Heart left ventricle (tissue), 13 donors: ENCODE measurements around the gene EXOC3L2.

Experiments used
- POLR2A ChIP-seq, 2 donors: fragments of 450-650 bp; IDR thresholded peaks; one replicate each; pipeline ENCODE4 v1.6.1; 2017; ENCODE audit warnings: antibody characterized with exemption in 2 of 2, mild to moderate bottlenecking in 2 of 2, moderate library complexity in 2 of 2
- TF ChIP-seq, protein P1 (sequence below), 12 donors: fragments of 200-600 bp; sonication (generic) in 4 of 12; IDR thresholded peaks; one replicate each; pipeline versions ENCODE4 v1.5.0 to v1.8.0; 2018 to 2022; ENCODE audit warnings: antibody characterized with exemption in 12 of 12, mild to moderate bottlenecking in 5 of 12
- donor health status: ischemic (EF 13 %, LVEDD 7.1; RV severe dilation, severe dysfunction).
- donor health status: DM: no; HTN: yes; CAD: no.
- donor health status: DM: no; HTN: no; CAD: no.
- donor health status: ischemic (EF 25% LVEDD 6.9; RV normal size, moderate dysfunction).
- donor health status: ischemic (EF 25% LVEDD 5.7; RV mildly dilated, moderate dysfunction).
- donor health status: ischemic (EF 35%, LVEDD 5.7; RV mildly dilated, moderate dysfunction).
- donor health status: nonischemic (EF 11% LVEDD 7.7; RV severe dilation, severe dysfunction).
- donor health status: DM: yes; HTN: yes; CAD: no.
- donor health status: PGD.
- donor health status: ischemic (EF 29% LVEDD 5.4; RV normal size, mild dysfunction).
- donor health status: nonischemic (EF 23%, LVEDD 6.1; RV moderate dilation, normal function).

DNA sequence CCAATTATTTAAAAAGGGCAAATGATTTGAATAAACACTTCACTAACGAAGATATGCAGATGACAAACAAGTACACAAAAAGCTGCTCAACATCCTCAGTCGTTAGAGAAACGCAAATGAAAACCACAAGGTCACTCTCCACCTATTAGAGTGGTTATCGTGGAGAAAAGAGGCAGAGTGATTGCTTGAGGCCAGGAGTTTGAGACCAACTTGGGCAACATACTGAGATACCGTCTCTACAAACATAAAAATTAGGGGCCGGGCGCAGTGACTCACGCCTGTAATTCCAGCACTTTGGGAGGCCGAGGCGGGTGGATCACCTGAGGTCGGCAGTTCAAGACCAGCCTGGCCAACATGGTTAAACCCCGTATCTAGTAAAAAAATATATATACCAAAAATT is 39.4 kb downstream of the EXOC3L2 start:
- no peak for TF ChIP-seq POLR2A (IDR thresholded peaks at IDR 0.05)
- TF ChIP-seq, protein P1, sequence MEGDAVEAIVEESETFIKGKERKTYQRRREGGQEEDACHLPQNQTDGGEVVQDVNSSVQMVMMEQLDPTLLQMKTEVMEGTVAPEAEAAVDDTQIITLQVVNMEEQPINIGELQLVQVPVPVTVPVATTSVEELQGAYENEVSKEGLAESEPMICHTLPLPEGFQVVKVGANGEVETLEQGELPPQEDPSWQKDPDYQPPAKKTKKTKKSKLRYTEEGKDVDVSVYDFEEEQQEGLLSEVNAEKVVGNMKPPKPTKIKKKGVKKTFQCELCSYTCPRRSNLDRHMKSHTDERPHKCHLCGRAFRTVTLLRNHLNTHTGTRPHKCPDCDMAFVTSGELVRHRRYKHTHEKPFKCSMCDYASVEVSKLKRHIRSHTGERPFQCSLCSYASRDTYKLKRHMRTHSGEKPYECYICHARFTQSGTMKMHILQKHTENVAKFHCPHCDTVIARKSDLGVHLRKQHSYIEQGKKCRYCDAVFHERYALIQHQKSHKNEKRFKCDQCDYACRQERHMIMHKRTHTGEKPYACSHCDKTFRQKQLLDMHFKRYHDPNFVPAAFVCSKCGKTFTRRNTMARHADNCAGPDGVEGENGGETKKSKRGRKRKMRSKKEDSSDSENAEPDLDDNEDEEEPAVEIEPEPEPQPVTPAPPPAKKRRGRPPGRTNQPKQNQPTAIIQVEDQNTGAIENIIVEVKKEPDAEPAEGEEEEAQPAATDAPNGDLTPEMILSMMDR (IDR thresholded peaks at IDR 0.05), result no peak
